Measurements from ENCODE around the gene RAD51C. TPM values are rescaled to one million over a fixed set of nuclear protein-coding genes. Genes with fewer than 3 reads are reported as not detected.
A peak's percentile ranks its signal among the peaks of the same experiment; 100 is the strongest.
"Not testable (repeated sequence)": the region's sequence is repeated elsewhere in the genome, so short reads cannot be mapped to it uniquely, and the experiment has no call there.

The RAD51C gene
- total RNA-seq, 2 donors from 2014 or later = 18.0 to 26.5 TPM

- TF ChIP-seq CTCF (conservative IDR thresholded peaks at IDR 0.05) = no peak
- Mint-ChIP-seq H3K4me1 (peaks cover 4% of the 10 kb centered on the region), H3K4me3 (peak overlapping the region; percentile 48), H3K27me3 (ENCODE audit: insufficient read depth) (no peaks in the 10 kb centered on the region), H3K27ac (peak overlapping the region; percentile 100), H3K36me3 (ENCODE audit: low read depth) (no peaks in the 10 kb centered on the region), H3K9me3 (peaks cover 3% of the 10 kb centered on the region)
- H3K27me3 ChIP-seq (ENCODE audit: control insufficient read depth, insufficient read depth, low read length, poor library complexity, severe bottlenecking) = no peaks in the 10 kb centered on the region
- H3K4me1 ChIP-seq (ENCODE audit: control insufficient read depth, insufficient read depth, low read length) = no peaks in the 10 kb centered on the region
- WGBS, 2 experiments (ENCODE audit: insufficient coverage in 1 of 2, insufficient read length in 1 of 2) = 2 to 5% methylated on average over 12 to 38 of the region's 38 CpGs
- H3K9me3 ChIP-seq (ENCODE audit: control insufficient read depth, low read length) = no peaks in the 10 kb centered on the region
- peak; percentile 97 for DNase-seq
- peak overlapping the region; percentile 74 for H3K4me3 ChIP-seq (ENCODE audit: low read length)
- H3K27ac ChIP-seq (ENCODE audit: low read depth, low read length) = peak overlapping the region; percentile 100
- no peaks in the 10 kb centered on the region for H3K36me3 ChIP-seq (ENCODE audit: control insufficient read depth, insufficient read depth, low read length)
- peak overlapping the region; percentile 98 for H3K9ac ChIP-seq (ENCODE audit: extremely low read depth, low read length, poor library complexity, severe bottlenecking)
Measured at GRCh38 chr17:58658804-58659713, 33.3 kb upstream of the RAD51C start.

GRCh38 chr17:58659714-58660084, 32.7 kb upstream of the RAD51C start:
- Mint-ChIP-seq H3K4me3 (peak overlapping the region; percentile 48), H3K27ac (peak overlapping the region; percentile 100)
- Histone ChIP-seq H3K9ac (ENCODE audit: extremely low read depth, low read length, poor library complexity, severe bottlenecking) (peak overlapping the region; percentile 98), H3K4me3 (ENCODE audit: low read length) (peak overlapping the region; percentile 74)
- DNase-seq; H3K4me1 ChIP-seq (ENCODE audit: control insufficient read depth, insufficient read depth, low read length); H3K9me3 ChIP-seq (ENCODE audit: control insufficient read depth, low read length); H3K36me3 Mint-ChIP-seq (ENCODE audit: low read depth); H3K27ac ChIP-seq (ENCODE audit: low read depth, low read length); H3K27me3 Mint-ChIP-seq (ENCODE audit: insufficient read depth); H3K4me1 Mint-ChIP-seq; H3K9me3 Mint-ChIP-seq; H3K27me3 ChIP-seq (ENCODE audit: control insufficient read depth, insufficient read depth, low read length, poor library complexity, severe bottlenecking); H3K36me3 ChIP-seq (ENCODE audit: control insufficient read depth, insufficient read depth, low read length): not testable (repeated sequence)
- WGBS, 2 experiments (ENCODE audit: insufficient coverage in 1 of 2, insufficient read length in 1 of 2) = 82 to 83% methylated on average over 5 to 9 of the region's 9 CpGs

GRCh38 chr17:58660621-58661020, 31.8 kb upstream of the RAD51C start:
- Histone ChIP-seq H3K4me1 (ENCODE audit: control insufficient read depth, insufficient read depth, low read length) (no peaks in the 10 kb centered on the region), H3K4me3 (ENCODE audit: low read length) (no peak overlapping the region), H3K9ac (ENCODE audit: extremely low read depth, low read length, poor library complexity, severe bottlenecking) (no peak overlapping the region), H3K9me3 (ENCODE audit: control insufficient read depth, low read length) (no peaks in the 10 kb centered on the region), H3K27me3 (ENCODE audit: control insufficient read depth, insufficient read depth, low read length, poor library complexity, severe bottlenecking) (no peaks in the 10 kb centered on the region), H3K27ac (ENCODE audit: low read depth, low read length) (no peak overlapping the region), H3K36me3 (ENCODE audit: control insufficient read depth, insufficient read depth, low read length) (no peaks in the 10 kb centered on the region)
- H3K9me3 Mint-ChIP-seq = peaks cover 3% of the 10 kb centered on the region
- DNase-seq = no peak
- no peak overlapping the region for H3K27ac Mint-ChIP-seq
- no peaks in the 10 kb centered on the region for H3K36me3 Mint-ChIP-seq (ENCODE audit: low read depth)
- TF ChIP-seq CTCF (conservative IDR thresholded peaks at IDR 0.05) = no peak
- 93 to 100% methylated on average over 3 to 4 of the region's 4 CpGs for WGBS, 2 experiments (ENCODE audit: insufficient coverage in 1 of 2, insufficient read length in 1 of 2)
- peaks cover 4% of the 10 kb centered on the region for H3K4me1 Mint-ChIP-seq
- H3K4me3 Mint-ChIP-seq = peak overlapping the region; percentile 2
- no peaks in the 10 kb centered on the region for H3K27me3 Mint-ChIP-seq (ENCODE audit: insufficient read depth)

Measured in endodermal cell (in vitro differentiated cells).